Erythroblast (primary cell): ENCODE measurements around the gene LOXL3.

Experiments
- GATA1 ChIP-seq: IDR thresholded peaks from 2 replicates; pipeline ENCODE4 v1.6.1; 2011; ENCODE audit warnings: low read depth, mild to moderate bottlenecking, control low read depth, low read length, moderate library complexity
- POLR2A ChIP-seq: IDR thresholded peaks from 2 replicates; pipeline ENCODE4 v1.6.1; 2011; ENCODE audit warnings: mild to moderate bottlenecking, low read length

DNA sequence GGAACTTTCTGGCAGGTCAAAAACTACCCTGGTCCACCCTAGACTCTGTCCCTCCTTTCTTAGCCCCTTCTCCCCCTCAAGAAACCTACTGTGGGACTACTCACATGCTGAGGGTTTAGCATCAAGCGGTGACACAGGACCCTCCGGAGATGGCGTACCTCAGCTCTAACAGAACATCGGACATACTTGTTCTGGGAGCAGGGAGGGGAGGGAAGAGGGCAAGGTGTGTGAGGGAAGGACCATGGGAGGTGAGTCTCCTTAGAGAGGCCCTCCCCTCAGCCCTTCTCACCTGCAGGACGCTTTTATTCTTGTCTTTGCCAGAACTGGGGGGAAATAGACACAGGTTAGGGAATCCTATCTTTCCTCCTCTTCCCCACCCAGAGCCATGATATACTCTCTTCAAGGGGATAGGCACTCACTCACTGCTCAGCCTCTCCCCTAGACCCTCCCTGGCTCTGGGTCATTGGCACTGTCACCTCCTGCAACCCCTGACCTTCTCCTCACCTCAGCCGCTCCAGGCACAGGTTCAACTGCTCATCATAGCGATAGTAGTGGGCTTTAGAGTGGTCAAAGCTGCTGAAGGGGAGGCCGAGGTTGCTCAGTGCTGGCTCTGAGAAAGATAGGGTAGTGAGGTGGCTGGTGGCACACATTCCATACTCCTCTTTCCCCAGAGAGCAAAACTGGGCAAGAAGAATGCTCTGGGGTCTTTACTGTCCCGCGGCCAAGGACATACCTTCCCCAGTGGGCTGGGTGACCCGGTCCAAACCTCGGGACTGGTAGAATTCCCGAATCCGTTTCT lies 48.1 kb downstream of the LOXL3 start:
- no peak for TF ChIP-seq POLR2A
- no peak for TF ChIP-seq GATA1
